LoVo (cell line): Measurements from ENCODE around the gene ATXN1.

Experiments
- DNase-seq: peaks from one replicate; pipeline ENCODE4 v3.0.0-alpha.2; 2016; ENCODE audit warnings: low spot score

ATXN1 gene

DNA sequence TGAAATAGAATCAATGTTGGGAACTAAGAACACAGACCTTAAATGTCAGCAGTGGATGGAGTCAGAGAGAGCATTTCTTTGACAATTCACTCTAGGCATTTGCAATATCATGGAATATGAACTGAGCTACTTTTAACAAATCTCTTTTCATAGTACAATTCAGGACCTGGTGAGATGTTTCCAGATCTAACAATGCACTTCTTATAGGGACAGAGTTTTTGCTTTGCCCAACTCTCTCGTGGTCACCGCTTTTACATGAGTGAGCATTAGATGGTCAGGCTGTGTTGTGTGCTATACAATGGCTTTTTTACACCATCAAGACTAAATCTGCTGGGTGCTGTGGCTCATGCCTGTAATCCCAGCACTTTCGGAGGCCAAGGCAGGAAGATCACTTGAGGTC is 233.6 kb downstream of the ATXN1 start:
- no peak for DNase-seq

DNA sequence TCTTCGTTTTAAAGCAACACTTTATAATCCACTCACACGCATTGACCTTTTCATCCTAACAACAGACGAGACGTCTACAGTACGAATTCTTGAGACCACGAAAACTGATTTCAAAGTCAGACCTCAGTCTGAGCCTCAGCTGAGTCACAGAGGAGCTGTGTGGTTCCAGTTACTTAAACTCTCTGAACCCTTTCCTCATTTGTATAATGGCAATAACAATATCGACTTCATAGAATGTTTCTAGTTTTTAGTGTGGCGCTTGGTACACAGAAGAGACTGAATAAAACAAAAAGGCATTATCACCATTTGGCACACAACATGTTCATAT is 236.9 kb downstream of the ATXN1 start:
- DNase-seq, result no peak

DNA sequence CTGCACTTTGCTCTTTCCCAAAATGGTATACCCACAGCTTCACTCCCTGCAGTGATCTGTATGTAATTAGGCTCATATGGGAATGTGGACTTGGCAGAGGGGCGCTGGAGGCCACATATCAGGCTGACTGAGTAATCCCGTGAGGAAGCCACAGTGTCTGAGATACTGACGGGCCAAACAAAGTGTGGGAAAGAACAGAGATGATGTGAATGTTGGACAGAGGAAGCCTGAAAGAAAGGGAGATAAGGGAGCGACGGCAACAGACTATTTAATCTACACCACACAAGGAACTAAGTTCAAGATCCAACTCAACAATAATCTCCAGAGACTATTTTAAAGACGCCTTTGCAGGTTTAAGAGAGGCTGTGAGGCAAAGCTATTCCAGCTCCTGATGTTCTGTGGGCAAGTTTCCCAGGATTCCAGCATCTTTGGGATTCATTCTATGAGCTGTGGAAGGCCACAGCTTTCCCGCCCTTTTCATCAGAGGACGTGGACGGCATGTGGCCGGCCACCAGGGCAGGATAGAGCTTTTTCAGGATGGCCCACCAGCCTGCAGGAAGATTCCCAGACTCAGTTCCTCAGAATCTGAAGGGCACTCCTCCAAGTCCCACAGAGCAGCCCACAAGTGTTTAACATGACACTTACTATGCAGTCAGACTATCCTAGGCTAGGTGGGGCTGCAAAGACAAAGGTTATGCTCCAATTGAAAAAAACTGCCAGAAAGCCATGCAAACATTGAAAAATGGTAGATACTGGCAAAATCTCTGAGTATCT is 237.5 kb downstream of the ATXN1 start:
- DNase-seq, result no peak

GRCh38 chr6:16522937-16523336 is 238.3 kb downstream of the ATXN1 start:
- no peak for DNase-seq

DNA sequence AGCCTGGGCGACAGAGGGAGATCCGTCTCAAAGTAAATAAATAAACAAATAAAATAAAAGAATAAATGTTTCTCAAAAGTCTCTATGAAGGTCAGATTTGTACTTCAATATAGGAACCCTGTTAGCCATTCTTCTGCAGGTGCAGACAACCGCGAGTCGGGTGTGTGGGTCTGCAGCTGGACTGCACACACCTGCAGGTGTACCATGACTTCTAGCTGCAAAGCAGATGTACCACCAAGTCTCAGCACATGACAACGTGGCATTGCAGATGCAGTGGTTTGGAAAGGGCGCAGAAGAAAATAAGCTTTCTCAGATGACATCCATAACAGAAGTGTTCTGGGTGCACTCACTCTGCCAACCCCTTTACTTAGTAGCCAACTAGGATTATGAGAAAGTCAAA is 239.7 kb downstream of the ATXN1 start:
- no peak for DNase-seq

DNA sequence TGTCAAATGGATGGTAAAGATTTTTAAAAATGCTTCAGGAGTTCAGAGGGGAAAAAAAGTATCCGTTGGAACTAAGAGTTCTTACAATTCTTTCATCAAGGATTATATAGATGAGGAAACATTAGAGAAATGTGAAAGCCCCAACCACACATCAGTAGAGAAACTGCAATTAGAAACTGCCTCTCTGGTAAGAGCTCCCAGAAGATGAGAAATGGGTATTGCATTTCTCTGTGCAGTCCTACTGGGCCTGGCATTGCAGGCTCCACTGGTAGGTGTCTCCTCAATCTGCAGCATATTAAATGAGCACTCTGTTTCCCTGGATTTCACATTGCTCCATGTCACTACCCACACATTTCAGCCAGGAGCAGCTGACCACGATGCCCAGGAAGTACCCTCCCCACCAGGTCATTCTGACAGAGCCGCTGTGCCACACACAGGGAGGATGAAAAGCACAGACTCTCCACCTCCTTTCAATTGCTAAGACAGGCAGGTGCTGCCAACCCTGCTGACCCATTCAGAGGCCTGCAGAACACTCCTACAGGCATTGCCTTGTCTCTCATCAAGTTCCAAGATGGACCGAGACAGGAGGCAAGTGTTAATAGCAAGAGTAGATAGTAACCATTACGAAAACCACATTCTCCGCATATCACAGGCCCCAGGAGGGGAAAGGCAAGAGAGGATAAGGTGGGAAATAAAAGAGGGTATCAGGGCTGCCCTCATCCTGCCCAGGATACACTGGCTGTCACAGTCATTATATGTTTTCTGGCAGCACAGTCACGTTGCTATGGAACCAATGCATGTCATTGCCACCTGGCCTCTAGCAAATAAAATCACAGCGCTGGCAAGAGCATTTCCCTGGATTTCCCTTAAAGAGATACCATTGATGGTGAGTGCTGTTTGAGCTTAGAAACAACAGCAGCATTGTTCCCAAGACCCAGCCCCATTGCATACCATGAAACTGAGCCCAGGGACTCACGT is 241.7 kb downstream of the ATXN1 start:
- no peak for DNase-seq

GRCh38 chr6:16518265-16518664 is 243.0 kb downstream of the ATXN1 start:
- DNase-seq, result no peak

GRCh38 chr6:16514249-16514648 is 247.0 kb downstream of the ATXN1 start:
- DNase-seq, result no peak

- no peak for DNase-seq
These were observed 248.5 kb downstream of the ATXN1 start for GRCh38 chr6:16512544-16513290.

- no peak for DNase-seq
These were observed 249.4 kb downstream of the ATXN1 start for GRCh38 chr6:16511723-16512489.

DNA sequence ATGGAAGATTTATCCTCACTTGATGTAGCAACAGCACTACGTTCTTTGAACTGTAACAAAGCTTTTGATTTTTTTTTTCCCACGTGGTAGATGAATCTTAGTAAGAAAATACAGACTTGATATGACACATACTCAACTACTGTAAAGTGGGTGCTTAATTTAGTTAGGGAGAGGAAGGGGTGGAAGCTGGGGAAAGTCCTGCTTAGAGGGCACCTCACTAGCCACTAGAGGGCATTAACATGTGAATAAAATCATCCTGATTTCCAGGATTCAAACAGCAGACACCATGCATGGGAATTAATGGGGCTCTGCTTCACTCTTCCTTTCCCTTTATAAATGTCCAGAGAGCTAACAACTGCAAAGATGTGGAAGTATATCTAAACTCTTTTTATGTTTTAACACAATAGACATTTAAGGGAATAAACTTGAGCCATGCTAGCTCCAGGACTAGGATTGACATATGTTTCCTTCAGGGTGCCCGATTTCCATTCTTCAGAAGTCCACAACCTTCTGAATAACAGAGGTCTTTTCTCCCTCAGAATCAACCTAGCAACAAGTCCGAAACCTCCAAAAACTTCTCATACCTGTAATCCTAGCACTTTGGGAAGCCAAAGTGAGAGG is 250.1 kb downstream of the ATXN1 start:
- DNase-seq, result peak; percentile 38

DNA sequence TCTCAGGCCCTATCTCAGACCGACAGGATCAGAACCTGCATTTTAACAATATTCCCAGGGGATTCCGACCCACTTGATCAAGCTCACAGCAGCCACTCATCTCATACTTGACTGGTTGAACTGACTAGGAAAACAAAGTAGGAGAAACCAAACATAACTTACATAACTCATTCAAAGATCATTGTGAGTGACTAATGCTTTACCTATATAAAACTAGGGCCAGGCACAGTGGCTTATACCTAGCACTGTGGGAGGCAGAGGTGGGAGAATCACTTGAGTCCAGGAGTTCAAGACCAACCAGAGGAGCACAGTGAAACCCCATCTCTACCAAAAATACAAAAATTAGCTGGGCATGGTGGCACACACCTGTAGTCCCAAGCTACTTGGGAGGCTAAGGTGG is 251.0 kb downstream of the ATXN1 start:
- no peak for DNase-seq

GRCh38 chr6:16508959-16509358 is 252.3 kb downstream of the ATXN1 start:
- no peak for DNase-seq

DNA sequence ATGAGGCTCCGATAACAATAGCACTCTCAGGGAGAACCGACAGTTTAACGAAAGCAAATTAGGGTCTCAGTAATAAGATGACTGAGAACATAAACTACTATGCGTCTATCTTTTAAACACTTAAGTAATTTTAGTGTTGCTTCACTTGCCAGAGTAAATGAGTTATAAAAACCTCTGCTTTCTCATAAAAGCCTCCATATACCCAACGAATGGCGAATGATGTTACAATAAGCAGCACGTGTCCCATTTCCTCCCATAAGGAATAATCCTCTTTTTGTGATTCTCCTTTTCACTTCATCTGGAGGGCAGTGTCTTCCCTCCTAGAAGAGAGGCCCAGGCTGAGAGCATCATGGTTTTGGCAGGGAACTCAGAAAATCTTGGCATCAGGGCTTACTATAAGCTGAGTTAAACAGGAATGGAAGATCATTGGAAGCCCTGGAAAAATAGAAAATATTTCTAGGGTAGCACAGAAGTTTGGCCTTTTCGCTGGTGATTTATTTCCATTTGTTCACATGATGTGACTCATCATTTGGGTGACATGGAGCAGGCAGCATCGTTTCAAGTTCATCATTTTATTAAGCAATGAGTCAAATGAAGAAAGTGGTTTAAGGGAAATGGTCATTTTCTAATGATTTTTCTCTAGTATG is 255.4 kb downstream of the ATXN1 start:
- no peak for DNase-seq

DNA sequence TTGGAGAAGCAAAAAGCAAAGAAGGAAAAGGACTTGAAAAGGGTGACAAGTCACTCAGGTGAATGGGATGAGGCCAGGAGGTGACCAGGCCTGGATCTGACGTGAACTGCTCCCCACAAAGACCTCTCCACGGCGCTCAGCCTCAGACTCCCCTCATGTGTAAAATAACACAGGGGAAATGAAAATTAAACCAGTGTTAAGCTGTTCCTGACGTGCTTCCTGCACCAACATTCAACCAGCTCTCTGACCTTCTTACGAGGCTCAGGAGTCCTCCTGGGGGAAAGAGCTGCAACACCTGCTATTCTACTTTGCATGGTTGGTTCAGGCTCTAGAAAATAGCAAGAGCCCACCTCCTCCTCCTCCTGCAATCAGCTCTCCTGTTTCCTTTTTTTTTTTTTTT is 256.7 kb downstream of the ATXN1 start:
- DNase-seq, result no peak

- no peak for DNase-seq
These were observed 257.3 kb downstream of the ATXN1 start for GRCh38 chr6:16503970-16504415.

GRCh38 chr6:16503241-16503775 is 258.0 kb downstream of the ATXN1 start:
- no peak for DNase-seq

DNA sequence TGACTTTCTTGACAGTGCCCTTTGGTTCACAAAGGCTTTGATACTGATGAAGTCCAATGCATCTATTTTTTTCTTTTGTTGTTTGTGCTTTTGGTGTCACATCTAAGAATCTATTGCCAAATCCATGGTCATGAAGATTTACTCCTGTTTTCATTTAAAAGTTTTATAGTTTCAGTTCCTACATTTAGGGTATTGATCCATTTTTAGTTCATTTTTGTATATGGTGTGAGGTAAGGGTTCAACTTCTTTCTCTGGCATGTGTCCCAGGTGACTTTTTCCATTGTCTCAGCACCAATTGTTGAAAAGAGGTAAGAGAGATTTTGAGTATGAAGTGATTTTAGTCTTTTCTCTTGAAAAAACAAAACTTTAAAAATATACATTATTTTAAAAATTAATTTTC is 262.3 kb downstream of the ATXN1 start:
- no peak for DNase-seq

DNA sequence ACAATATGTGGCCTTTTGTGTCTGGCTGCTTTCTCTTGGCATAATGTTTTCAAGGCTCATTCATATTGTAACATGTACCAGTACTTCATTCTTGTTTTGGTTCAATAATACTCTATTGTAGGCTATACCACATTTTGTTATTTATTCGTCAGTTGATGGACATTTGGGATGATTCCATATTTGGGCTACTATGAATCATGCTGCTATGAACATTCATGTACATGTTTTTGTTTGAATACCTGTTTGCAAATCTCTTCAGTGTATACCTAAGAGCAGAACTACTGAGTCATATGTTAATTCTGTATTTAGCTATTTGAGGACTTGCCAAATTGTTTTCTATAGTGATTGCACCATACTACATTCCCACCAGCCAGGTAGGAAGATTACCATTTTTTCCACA is 263.0 kb downstream of the ATXN1 start:
- DNase-seq, result no peak

GRCh38 chr6:16496991-16497801 is 264.1 kb downstream of the ATXN1 start:
- DNase-seq, result no peak
